Activated CD4-positive, alpha-beta T cell treated with anti-CD3 and anti-CD28 coated beads for 1 hour (primary cell): ENCODE data around the gene MYO5C.

Experiments
- DNase-seq: peaks from one replicate; pipeline ENCODE4 v3.0.0-alpha.2; 2020

MYO5C gene

DNA sequence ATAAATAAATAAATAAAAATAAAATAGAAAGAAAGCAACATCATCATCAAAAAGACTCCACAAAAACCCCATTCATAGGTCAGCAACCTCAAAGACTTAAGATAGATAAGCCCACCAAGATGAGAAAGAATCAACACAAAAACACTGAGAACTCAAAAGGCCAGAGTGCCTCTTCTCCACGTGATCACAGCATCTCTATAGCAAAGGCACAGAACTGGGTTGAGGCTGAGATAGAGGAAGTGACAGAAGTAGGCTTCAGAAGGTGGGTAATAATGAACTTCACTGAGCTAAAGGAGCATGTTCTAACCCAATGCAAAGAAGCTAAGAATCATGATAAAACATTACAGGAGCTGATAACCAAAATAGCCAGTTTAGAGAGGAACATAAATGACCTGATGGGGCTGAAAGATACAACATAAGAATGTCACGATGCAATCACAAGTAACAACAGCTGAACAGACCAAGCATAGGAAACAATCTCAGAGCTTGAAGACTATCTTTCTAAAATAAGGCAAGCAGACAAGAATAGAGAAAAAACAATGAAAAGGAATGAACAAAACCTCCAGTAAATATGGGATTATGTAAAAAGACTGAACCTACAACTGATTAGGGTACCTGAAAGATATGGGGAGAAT, 130.9 kb downstream of the MYO5C start:
- DNase-seq: no peak

- no peak for DNase-seq
Observed at GRCh38 chr15:52163321-52164190, 132.0 kb downstream of the MYO5C start.

GRCh38 chr15:52162876-52163275, 132.7 kb downstream of the MYO5C start:
- DNase-seq: no peak

DNA sequence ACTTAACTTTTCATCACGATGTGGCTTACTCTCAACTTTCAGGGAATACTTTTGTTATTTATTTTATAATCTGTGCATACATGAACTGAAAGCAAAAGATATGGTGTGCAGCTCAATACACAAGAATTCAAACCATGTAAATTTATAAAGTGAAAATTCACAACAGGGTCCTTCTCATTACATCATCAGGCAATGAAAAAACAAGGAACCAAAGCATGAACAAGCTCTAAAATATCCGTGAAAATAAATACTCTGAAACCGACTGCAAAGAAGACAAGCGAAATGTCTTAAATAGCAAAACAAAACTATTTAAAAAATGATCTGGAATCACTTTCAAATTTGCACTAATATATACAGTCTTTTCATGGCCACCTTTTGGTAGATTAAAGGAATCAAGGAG, 133.3 kb downstream of the MYO5C start:
- DNase-seq: no peak

DNA sequence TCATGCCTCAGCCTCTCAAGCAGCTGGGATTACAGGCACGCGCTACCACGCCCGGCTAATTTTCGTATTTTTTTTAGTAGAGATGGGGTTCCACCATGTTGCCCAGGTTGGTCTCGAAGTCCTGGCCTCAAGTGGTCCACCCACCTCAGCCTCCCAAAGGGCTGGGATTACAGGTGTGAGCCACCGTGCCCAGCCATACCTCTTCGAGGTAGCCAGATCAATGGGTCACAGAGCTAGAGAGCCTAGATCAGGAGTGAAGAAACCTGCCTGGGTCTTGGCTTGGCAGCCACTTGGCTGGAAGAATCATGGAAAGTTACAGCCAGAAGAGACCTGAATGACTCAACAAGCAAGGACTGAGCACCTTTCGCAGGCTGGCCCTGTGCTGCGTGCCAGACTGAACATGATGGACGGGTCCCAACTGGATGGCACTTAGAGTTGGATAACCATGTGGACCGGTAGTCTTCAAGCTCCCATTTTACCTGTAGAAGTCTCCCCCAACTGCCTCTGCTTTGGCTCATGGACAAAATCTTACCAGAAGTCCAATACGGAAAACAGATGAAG, 134.1 kb downstream of the MYO5C start:
- DNase-seq: no peak

DNA sequence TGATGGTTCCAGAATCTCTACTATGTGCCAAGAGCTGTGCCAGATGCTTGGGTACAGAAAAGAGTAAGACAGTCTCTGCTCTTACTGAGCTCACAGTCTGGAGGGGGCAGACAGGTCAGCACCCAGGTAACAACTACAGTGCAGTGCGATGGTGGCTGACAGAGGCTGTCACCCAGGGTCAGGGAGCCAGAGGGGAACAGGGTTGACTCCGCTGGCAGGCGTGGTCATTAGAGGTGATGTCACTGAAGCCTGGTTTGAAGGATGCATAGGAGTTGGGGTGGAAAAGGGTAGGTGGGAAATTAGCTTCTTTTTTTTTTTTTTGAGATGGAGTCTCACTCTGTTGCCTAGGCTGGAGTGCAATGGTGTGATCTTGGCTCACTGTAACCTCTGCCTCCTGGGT, 136.0 kb downstream of the MYO5C start:
- DNase-seq: no peak

- DNase-seq: no peak
Observed at GRCh38 chr15:52158084-52158765, 137.4 kb downstream of the MYO5C start.

- no peak for DNase-seq
Observed at GRCh38 chr15:52155878-52156277, 139.7 kb downstream of the MYO5C start.

GRCh38 chr15:52154896-52155865, 140.4 kb downstream of the MYO5C start:
- no peak for DNase-seq

DNA sequence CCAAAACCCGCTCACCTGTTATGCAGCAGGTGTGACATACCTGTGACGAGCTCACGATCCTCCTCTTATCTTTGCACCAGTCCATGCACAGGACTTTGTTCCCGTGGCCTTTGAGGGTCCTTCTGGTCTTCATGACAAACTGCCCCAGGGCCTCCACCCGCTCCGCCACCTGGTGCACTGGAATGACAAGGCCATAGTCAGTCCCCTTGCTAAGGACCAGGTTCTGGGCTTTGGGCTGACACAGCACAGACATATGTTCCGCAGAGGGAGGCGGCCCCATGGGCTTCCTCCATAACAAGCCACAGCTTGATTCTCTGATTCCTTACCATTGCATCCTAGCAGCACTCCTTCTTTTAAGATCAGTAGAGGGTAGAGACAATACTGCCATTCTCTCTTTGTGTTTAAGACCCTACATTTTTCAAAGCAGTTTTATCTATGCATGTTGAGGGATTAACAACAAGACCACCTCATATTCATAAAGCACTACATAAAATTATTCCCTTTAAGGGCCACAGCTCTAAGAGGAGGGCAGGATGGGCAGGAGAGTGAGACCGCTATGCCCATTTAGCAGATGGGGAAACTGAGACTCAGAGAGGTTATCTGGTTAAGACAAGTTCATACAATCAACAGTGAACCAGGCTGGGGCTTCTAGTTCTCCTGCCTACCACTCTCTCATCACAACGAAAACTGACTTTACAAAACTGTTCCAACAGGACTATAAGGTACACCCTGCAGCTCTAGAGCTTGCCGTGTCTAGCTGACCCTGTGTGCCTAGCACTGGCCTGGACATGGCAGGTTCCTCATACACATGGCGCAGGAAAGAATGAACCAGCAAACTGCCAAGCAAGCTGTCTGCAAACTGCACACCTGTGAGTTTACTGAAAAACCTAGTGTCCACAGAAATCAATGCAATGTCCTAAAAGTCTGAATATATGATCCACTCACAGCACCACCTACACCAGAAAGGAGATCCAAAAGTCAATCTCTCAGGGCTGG, 141.4 kb downstream of the MYO5C start:
- no peak for DNase-seq

- DNase-seq: no peak
Observed at GRCh38 chr15:52151353-52151752, 144.3 kb downstream of the MYO5C start.

DNA sequence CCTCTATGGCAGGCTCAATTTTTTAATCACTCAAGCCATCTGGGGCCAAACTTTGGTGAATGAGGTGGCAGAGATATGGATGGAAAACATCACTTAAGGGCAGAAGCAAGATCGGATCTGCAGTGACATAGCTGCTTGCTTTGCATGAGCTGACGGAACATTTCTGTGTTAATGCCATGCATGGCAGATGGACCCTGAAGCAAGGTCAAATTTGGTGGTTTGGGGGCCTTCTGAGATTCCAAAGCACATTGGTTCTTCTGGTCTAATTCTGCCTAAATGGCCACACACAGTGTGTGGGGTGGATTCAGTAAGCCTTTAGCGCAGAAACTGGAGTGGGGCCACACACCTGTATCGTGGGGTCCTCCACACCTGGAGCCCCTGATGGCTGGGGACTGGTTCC, 144.7 kb downstream of the MYO5C start:
- DNase-seq: no peak

- DNase-seq: no peak
Observed at GRCh38 chr15:52150043-52150825, 145.4 kb downstream of the MYO5C start.

DNA sequence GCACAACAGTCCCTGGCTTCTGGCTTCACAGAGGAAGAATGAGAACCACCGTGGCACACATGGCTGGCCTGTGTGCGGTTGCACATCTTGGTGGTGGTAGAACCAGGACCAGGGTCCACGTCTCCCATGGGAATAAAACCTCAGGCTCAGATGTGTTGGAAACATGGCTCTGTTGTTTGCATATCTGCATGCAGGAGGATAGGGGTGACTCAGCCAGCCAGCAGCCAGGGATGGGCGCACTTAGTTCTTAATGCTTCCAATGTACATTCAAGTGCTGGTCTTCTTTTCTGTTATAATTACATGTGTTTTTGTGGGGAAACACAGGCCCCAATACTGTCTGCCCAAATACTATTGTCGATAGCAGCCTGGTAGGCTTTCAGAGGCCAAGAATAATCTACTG, 147.2 kb downstream of the MYO5C start:
- no peak for DNase-seq

DNA sequence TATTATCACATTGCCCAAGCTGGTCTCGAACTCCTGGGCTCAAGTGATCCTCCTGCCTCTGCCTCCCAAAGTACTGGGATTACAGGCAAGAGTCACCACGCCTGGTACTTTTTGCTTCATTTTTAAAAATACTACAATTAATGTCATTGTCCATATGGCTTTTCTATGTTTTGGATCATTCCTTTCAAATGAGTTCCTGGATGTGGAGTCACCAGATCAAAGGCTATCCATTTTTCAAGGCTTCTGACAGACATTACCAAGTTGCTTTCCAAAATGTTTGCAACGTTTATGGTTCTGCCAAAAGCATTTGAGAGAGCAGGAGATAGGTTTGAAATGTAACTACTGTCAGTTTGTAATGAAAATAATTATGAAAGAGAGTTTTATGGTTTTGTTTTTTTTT, 148.8 kb downstream of the MYO5C start:
- DNase-seq: no peak

DNA sequence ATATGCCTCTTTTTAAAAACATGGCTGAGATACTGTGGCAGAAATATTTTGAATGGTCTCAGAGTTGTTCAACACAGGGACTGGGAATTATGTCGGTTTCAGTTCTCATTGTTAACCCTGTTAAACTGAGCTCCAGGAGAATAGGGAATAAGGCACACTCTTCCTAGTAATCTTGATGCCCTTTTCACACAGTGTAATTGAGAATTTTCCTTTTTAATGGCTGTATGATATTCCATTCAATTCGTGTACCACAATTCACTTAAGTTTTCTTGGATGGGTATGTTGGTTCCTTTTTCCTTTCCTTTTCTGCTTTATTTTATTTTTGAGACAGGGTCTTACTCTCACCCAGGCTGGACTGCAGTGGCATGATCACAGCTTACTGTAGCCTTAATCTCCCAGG, 149.3 kb downstream of the MYO5C start:
- DNase-seq: no peak

GRCh38 chr15:52144656-52145178, 150.9 kb downstream of the MYO5C start:
- DNase-seq: no peak

- no peak for DNase-seq
Observed at GRCh38 chr15:52143873-52144272, 151.7 kb downstream of the MYO5C start.
